GM23338 (cell line): ENCODE results near the gene CTRB2. TPM values are rescaled to one million over a fixed set of nuclear protein-coding genes. Genes with fewer than 3 reads are reported as not detected.
"Not testable (repeated sequence)": the region's sequence is repeated elsewhere in the genome, so short reads cannot be mapped to it uniquely, and the experiment has no call there.

Source experiments
- ATAC-seq: fragments of 200-7000 bp; cut with Tn5 transposase; 3 replicates; pipeline ENCODE4 v1.9.1; 2020
- DNase-seq: peaks from one replicate; pipeline ENCODE4 v3.0.0-alpha.2; 2015; ENCODE audit warnings: low spot score
- H2AFZ ChIP-seq: fragments of 200-600 bp; sonication (generic); 2 replicates; pipeline ENCODE4 v1.8.0; 2016; ENCODE audit warnings: antibody characterized with exemption, mild to moderate bottlenecking, moderate library complexity
- H3F3A ChIP-seq: fragments of 200-600 bp; sonication (generic); replicated peaks from 2 replicates; pipeline ENCODE4 v1.8.0; 2017; ENCODE audit warnings: antibody characterized with exemption, mixed run types, low read depth
- H3K27ac ChIP-seq: fragments of 200-600 bp; sonication (generic); 2 replicates; pipeline ENCODE4 v1.6.1; 2016; ENCODE audit warnings: low read depth
- H3K27me3 ChIP-seq: fragments of 200-600 bp; sonication (generic); 2 replicates; pipeline ENCODE4 v1.8.0; 2016; ENCODE audit warnings: mild to moderate bottlenecking, mixed run types, moderate library complexity; ENCODE audit not compliant: insufficient read depth
- H3K36me3 ChIP-seq: fragments of 200-600 bp; sonication (generic); 2 replicates; pipeline ENCODE4 v1.8.0; 2016; ENCODE audit warnings: mild to moderate bottlenecking; ENCODE audit not compliant: insufficient read depth
- H3K4me1 ChIP-seq: fragments of 200-600 bp; sonication (generic); 2 replicates; pipeline ENCODE4 v1.8.0; 2016; ENCODE audit warnings: mild to moderate bottlenecking, moderate library complexity; ENCODE audit not compliant: insufficient read depth
- H3K4me2 ChIP-seq: fragments of 200-600 bp; sonication (generic); 2 replicates; pipeline ENCODE4 v1.7.1; 2017; ENCODE audit warnings: mixed run types
- H3K4me3 ChIP-seq: fragments of 200-600 bp; sonication (generic); 2 replicates; pipeline ENCODE4 v1.6.1; 2016; ENCODE audit warnings: mixed run types
- H3K79me2 ChIP-seq: fragments of 200-600 bp; sonication (generic); replicated peaks from 2 replicates; pipeline ENCODE4 v1.8.0; 2017; ENCODE audit warnings: mild to moderate bottlenecking; ENCODE audit not compliant: insufficient read depth
- H3K9me2 ChIP-seq: fragments of 200-600 bp; sonication (generic); 2 replicates; pipeline ENCODE4 v1.8.0; 2017; ENCODE audit not compliant: insufficient read depth
- H4K20me1 ChIP-seq: fragments of 200-600 bp; sonication (generic); replicated peaks from 2 replicates; pipeline ENCODE4 v1.8.0; 2017; ENCODE audit warnings: mild to moderate bottlenecking; ENCODE audit not compliant: insufficient read depth
- H3K27ac Mint-ChIP-seq: 2 replicates; pipeline ENCODE4 v1.8.0; 2020; ENCODE audit warnings: inconsistent platforms, mild to moderate bottlenecking, moderate library complexity, mixed read lengths
- H3K27me3 Mint-ChIP-seq: 3 replicates; pipeline ENCODE4 v1.8.0; 2022; ENCODE audit warnings: low read depth, mild to moderate bottlenecking, moderate library complexity, mixed read lengths, inconsistent platforms; ENCODE audit not compliant: insufficient read depth, poor library complexity
- H3K36me3 Mint-ChIP-seq: 3 replicates; pipeline ENCODE4 v1.8.0; 2021; ENCODE audit warnings: low read depth, mild to moderate bottlenecking, inconsistent platforms, moderate library complexity, mixed read lengths
- H3K4me1 Mint-ChIP-seq: 3 replicates; pipeline ENCODE4 v1.8.0; 2020; ENCODE audit warnings: mild to moderate bottlenecking, inconsistent platforms, mixed read lengths
- H3K4me3 Mint-ChIP-seq: 3 replicates; pipeline ENCODE4 v1.8.0; 2021; ENCODE audit warnings: moderate library complexity, mild to moderate bottlenecking, inconsistent platforms, mixed read lengths
- H3K9me3 Mint-ChIP-seq: 3 replicates; pipeline ENCODE4 v1.8.0; 2020; ENCODE audit warnings: moderate library complexity, mild to moderate bottlenecking, inconsistent platforms, mixed read lengths
- CREB1 ChIP-seq: fragments of 250-450 bp; sonication (Bioruptor Pico); IDR thresholded peaks from 2 replicates; pipeline ENCODE4 v1.5.0; 2020; ENCODE audit warnings: low read depth, mild to moderate bottlenecking, moderate library complexity
- EZH2phosphoT487 ChIP-seq: fragments of 200-600 bp; sonication (generic); IDR thresholded peaks from one replicate; pipeline ENCODE4 v1.8.1; 2018; ENCODE audit warnings: antibody characterized with exemption; ENCODE audit not compliant: unreplicated experiment
- STAT1 ChIP-seq: IDR thresholded peaks from one replicate; pipeline ENCODE4 v1.6.1; 2016; ENCODE audit warnings: antibody characterized with exemption; ENCODE audit not compliant: unreplicated experiment
- ZNF331 ChIP-seq: fragments of 250-450 bp; sonication (Bioruptor Pico); IDR thresholded peaks from 2 replicates; pipeline ENCODE4 v1.5.0; 2020; ENCODE audit warnings: low read depth, mild to moderate bottlenecking, moderate library complexity
- polyA plus RNA-seq: library from polyadenylated mRNA; unstranded; fragments of >200 nt; fragmentation: Nextera tagmentation; extraction: Ambion mirVana; gene quantifications from 2 replicates; pipeline ENCODE4 v1.2.1, GENCODE V29; 2016
- total RNA-seq: library from RNA; depleted of rRNA; stranded (reverse); fragments of >200 nt; shearing (Covaris generic); gene quantifications from 2 replicates; pipeline ENCODE4 v1.2.3, GENCODE V29; 2014
- TF ChIP-seq, protein P1 (sequence below), 2 experiments: fragments of 200-600 bp in 1 of 2; sonication (generic) in 1 of 2; conservative IDR thresholded peaks; 2 replicates each; pipeline versions ENCODE4 v1.5.1 to v1.6.1; 2016 to 2017; ENCODE audit warnings: antibody characterized with exemption in 2 of 2, low read depth in 2 of 2, mild to moderate bottlenecking in 2 of 2, moderate library complexity in 1 of 2
- TF ChIP-seq, protein P2 (sequence below): IDR thresholded peaks from 2 replicates; pipeline ENCODE4 v1.6.1; 2016; ENCODE audit warnings: antibody characterized with exemption
- TF ChIP-seq, protein P3 (sequence below): fragments of 250-450 bp; sonication (Bioruptor Pico); IDR thresholded peaks from 2 replicates; pipeline ENCODE4 v1.5.0; 2020; ENCODE audit warnings: mild to moderate bottlenecking, moderate library complexity

CTRB2 gene
- total and polyA plus RNA-seq, 2 experiments from 2014 or later: not detected

DNA sequence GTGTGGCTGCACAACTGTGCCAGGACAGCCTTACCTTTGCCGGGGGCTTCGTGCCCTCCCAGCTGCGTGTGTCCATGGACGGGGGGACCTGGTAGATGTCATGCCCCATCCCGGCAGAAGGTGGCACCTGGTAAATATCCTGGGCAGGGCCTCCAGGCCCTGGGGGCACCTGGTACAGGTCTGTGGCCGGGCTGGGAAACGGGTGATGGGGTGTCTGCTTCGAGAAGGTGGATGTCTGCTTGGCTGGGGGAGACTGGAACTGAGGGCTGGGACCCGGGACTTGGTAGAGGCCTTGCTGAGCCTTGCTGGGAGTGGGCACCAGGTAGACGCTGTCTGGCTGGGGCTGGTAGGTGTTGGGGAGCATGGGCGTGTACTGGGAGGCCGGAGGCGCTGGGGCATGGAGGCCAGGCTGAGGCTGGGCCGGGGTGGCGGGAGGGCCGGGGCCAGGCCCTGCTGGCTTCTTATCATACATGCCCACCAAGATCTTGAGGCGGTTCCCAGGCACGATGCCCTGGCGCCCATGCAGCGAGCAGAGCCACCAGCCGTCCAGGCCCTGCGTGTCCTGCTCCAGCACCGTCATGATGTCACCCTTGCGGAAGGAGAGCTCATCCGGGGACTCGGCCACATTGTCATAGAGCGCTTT is 35.6 kb upstream of the CTRB2 start:
- H3K9me3 Mint-ChIP-seq, H3K9me2 ChIP-seq, H3K36me3 ChIP-seq, H3K4me3 Mint-ChIP-seq, H2AFZ ChIP-seq, ATAC-seq, H3K27ac Mint-ChIP-seq, H3K4me2 ChIP-seq, H3K4me3 ChIP-seq, H3K27me3 ChIP-seq, DNase-seq: not testable (repeated sequence)
- Histone ChIP-seq H4K20me1 (peaks cover 29% of the 10 kb centered on the region), H3F3A (0 out of 2 replicates have a peak, but pooled peaks cover 11% of the 10 kb centered on the region), H3K27ac (peak overlapping the region; percentile 93; the same call in 1 of the 2 replicates), H3K79me2 (peaks cover 85% of the 10 kb centered on the region), H3K4me1 (peaks cover 30% of the 10 kb centered on the region)
- Mint-ChIP-seq H3K36me3 (peaks cover 39% of the 10 kb centered on the region), H3K27me3 (peaks cover 29% of the 10 kb centered on the region), H3K4me1 (peaks cover 59% of the 10 kb centered on the region)

DNA sequence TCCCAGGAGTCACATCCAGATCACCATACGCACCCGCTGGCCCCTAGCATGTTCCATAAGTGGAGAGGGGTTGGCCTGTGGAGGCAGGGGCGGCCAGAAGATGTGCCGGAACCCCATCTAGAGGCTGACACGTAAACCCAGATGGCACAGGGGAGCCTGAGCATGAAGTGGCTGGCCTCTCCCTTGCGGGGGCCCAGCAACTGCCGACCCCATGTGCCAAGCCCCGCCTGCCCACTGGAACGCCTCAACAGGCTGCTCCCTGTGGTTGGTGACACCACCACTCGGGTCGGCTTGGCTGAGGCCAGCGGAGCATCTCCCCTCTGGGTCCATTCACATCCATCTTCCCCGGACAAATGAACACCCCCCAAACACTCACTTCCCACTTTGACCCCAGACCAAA is 35.0 kb upstream of the CTRB2 start:
- no peak overlapping the region for H3K4me3 ChIP-seq
- TF ChIP-seq, protein P1, sequence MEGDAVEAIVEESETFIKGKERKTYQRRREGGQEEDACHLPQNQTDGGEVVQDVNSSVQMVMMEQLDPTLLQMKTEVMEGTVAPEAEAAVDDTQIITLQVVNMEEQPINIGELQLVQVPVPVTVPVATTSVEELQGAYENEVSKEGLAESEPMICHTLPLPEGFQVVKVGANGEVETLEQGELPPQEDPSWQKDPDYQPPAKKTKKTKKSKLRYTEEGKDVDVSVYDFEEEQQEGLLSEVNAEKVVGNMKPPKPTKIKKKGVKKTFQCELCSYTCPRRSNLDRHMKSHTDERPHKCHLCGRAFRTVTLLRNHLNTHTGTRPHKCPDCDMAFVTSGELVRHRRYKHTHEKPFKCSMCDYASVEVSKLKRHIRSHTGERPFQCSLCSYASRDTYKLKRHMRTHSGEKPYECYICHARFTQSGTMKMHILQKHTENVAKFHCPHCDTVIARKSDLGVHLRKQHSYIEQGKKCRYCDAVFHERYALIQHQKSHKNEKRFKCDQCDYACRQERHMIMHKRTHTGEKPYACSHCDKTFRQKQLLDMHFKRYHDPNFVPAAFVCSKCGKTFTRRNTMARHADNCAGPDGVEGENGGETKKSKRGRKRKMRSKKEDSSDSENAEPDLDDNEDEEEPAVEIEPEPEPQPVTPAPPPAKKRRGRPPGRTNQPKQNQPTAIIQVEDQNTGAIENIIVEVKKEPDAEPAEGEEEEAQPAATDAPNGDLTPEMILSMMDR (conservative IDR thresholded peaks at IDR 0.05; ENCODE audit: low read depth in 2 of 2): no peak
- peaks cover 26% of the 10 kb centered on the region for H3K27me3 Mint-ChIP-seq
- H3K9me3 Mint-ChIP-seq: no peaks in the 10 kb centered on the region; the same call in 1 of the 3 replicates
- H2AFZ ChIP-seq: no peak overlapping the region
- no peaks in the 10 kb centered on the region for H3K27me3 ChIP-seq
- H3K4me1 ChIP-seq: peaks cover 24% of the 10 kb centered on the region
- H3K4me1 Mint-ChIP-seq: peaks cover 53% of the 10 kb centered on the region
- peaks cover 79% of the 10 kb centered on the region for H3K79me2 ChIP-seq
- 0 out of 2 replicates have a peak, but pooled peaks cover 11% of the 10 kb centered on the region for H3F3A ChIP-seq
- no peak overlapping the region for H3K27ac Mint-ChIP-seq
- H3K9me2 ChIP-seq: no peaks in the 10 kb centered on the region
- no peak overlapping the region for H3K4me3 Mint-ChIP-seq
- ATAC-seq (no peak), DNase-seq (no peak)
- H3K36me3 ChIP-seq: no peaks in the 10 kb centered on the region
- H3K27ac ChIP-seq: no peak overlapping the region
- no peak overlapping the region for H3K4me2 ChIP-seq
- peaks cover 39% of the 10 kb centered on the region for H3K36me3 Mint-ChIP-seq
- peaks cover 23% of the 10 kb centered on the region for H4K20me1 ChIP-seq

DNA sequence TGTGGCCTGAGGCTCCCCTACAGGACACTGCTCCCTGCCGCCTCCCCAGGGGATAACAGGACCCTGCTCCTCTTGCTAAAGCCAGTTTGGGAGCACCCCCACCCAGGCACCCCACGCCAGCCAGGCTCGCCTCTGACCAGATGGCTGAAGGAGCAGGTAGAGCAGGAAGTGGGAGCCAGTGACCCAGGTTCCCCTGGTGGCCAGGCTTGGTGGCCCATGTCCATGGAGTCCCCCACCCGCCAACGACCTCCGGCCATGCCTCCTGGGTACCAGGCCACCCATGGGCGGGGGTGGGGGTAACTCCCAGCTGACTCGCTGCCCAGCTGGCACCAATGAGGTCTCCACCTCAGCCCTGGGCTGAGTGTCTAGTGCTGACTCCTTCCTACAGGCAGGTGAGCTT is 34.5 kb upstream of the CTRB2 start:
- Mint-ChIP-seq H3K9me3 (no peaks in the 10 kb centered on the region; the same call in 1 of the 3 replicates), H3K27me3 (peaks cover 22% of the 10 kb centered on the region), H3K4me3 (no peak overlapping the region), H3K27ac (no peak overlapping the region), H3K4me1 (peaks cover 48% of the 10 kb centered on the region), H3K36me3 (peaks cover 42% of the 10 kb centered on the region)
- Histone ChIP-seq H3F3A (0 out of 2 replicates have a peak, but pooled peaks cover 11% of the 10 kb centered on the region), H3K9me2 (no peaks in the 10 kb centered on the region), H4K20me1 (peaks cover 22% of the 10 kb centered on the region), H3K4me1 (peaks cover 19% of the 10 kb centered on the region), H3K79me2 (peaks cover 78% of the 10 kb centered on the region), H2AFZ (no peak overlapping the region), H3K27me3 (no peaks in the 10 kb centered on the region), H3K27ac (no peak overlapping the region), H3K36me3 (no peaks in the 10 kb centered on the region), H3K4me2 (no peak overlapping the region), H3K4me3 (no peak overlapping the region)
- DNase-seq (no peak), ATAC-seq (no peak)
- TF ChIP-seq, protein P2, sequence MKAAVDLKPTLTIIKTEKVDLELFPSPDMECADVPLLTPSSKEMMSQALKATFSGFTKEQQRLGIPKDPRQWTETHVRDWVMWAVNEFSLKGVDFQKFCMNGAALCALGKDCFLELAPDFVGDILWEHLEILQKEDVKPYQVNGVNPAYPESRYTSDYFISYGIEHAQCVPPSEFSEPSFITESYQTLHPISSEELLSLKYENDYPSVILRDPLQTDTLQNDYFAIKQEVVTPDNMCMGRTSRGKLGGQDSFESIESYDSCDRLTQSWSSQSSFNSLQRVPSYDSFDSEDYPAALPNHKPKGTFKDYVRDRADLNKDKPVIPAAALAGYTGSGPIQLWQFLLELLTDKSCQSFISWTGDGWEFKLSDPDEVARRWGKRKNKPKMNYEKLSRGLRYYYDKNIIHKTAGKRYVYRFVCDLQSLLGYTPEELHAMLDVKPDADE: no peak
- TF ChIP-seq STAT1 (no peak), ZNF331 (CRISPR knock-in tag) (no peak), EZH2phosphoT487 (no peak), CREB1 (CRISPR knock-in tag) (no peak)
- TF ChIP-seq, protein P3, sequence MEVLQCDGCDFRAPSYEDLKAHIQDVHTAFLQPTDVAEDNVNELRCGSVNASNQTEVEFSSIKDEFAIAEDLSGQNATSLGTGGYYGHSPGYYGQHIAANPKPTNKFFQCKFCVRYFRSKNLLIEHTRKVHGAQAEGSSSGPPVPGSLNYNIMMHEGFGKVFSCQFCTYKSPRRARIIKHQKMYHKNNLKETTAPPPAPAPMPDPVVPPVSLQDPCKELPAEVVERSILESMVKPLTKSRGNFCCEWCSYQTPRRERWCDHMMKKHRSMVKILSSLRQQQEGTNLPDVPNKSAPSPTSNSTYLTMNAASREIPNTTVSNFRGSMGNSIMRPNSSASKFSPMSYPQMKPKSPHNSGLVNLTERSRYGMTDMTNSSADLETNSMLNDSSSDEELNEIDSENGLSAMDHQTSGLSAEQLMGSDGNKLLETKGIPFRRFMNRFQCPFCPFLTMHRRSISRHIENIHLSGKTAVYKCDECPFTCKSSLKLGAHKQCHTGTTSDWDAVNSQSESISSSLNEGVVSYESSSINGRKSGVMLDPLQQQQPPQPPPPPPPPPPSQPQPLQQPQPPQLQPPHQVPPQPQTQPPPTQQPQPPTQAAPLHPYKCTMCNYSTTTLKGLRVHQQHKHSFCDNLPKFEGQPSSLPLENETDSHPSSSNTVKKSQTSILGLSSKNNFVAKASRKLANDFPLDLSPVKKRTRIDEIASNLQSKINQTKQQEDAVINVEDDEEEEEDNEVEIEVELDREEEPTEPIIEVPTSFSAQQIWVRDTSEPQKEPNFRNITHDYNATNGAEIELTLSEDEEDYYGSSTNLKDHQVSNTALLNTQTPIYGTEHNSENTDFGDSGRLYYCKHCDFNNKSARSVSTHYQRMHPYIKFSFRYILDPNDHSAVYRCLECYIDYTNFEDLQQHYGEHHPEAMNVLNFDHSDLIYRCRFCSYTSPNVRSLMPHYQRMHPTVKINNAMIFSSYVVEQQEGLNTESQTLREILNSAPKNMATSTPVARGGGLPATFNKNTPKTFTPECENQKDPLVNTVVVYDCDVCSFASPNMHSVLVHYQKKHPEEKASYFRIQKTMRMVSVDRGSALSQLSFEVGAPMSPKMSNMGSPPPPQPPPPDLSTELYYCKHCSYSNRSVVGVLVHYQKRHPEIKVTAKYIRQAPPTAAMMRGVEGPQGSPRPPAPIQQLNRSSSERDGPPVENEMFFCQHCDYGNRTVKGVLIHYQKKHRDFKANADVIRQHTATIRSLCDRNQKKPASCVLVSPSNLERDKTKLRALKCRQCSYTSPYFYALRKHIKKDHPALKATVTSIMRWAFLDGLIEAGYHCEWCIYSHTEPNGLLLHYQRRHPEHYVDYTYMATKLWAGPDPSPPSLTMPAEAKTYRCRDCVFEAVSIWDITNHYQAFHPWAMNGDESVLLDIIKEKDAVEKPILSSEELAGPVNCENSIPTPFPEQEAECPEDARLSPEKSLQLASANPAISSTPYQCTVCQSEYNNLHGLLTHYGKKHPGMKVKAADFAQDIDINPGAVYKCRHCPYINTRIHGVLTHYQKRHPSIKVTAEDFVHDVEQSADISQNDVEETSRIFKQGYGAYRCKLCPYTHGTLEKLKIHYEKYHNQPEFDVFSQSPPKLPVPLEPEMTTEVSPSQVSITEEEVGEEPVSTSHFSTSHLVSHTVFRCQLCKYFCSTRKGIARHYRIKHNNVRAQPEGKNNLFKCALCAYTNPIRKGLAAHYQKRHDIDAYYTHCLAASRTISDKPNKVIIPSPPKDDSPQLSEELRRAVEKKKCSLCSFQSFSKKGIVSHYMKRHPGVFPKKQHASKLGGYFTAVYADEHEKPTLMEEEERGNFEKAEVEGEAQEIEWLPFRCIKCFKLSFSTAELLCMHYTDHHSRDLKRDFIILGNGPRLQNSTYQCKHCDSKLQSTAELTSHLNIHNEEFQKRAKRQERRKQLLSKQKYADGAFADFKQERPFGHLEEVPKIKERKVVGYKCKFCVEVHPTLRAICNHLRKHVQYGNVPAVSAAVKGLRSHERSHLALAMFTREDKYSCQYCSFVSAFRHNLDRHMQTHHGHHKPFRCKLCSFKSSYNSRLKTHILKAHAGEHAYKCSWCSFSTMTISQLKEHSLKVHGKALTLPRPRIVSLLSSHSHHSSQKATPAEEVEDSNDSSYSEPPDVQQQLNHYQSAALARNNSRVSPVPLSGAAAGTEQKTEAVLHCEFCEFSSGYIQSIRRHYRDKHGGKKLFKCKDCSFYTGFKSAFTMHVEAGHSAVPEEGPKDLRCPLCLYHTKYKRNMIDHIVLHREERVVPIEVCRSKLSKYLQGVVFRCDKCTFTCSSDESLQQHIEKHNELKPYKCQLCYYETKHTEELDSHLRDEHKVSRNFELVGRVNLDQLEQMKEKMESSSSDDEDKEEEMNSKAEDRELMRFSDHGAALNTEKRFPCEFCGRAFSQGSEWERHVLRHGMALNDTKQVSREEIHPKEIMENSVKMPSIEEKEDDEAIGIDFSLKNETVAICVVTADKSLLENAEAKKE: no peak
